SK-N-SH (cell line): ENCODE data around the gene TUBB3. TPM values are rescaled to one million over a fixed set of nuclear protein-coding genes. Genes with fewer than 3 reads are reported as not detected.

Source experiments
- CTCF ChIA-PET: fragments of 300-600, 350-600 bp; formaldehyde crosslinking; extraction: SDS; loops from one replicate; lab custom pipeline; 2021; lab: Yijun Ruan, JAX
- POLR2A ChIA-PET: fragments of 350-600 bp; sonication (Branson Sonifier 250); formaldehyde crosslinking; extraction: SDS; loops from one replicate; lab custom pipeline; 2020; ENCODE audit warnings: antibody characterized with exemption, inconsistent platforms; lab: Yijun Ruan, JAX
- DNase-seq: peaks from one replicate; pipeline ENCODE4 v3.0.0; 2012
- H2AFZ ChIP-seq: fragments of 200-600 bp; sonication (generic); 2 replicates; pipeline ENCODE4 v1.8.1; 2016; ENCODE audit warnings: antibody characterized with exemption, mild to moderate bottlenecking, low read depth
- H3F3A ChIP-seq: fragments of 200-600 bp; sonication (generic); replicated peaks from 2 replicates; pipeline ENCODE3; 2016; ENCODE audit warnings: antibody characterized with exemption, mild to moderate bottlenecking; ENCODE audit not compliant: insufficient read depth
- H3K27ac ChIP-seq, 2 experiments: fragments of 200-500 bp in 1 of 2; fragments of 200-600 bp in 1 of 2; sonication (Bioruptor generic) in 1 of 2; sonication (generic), shearing (Covaris generic) in 1 of 2; 2 replicates each; pipeline versions ENCODE4 v1.5.1 to v1.6.1; 2014 to 2016; ENCODE audit warnings: low read depth in 2 of 2, inconsistent platforms in 1 of 2, low read length in 1 of 2, mild to moderate bottlenecking in 1 of 2, mixed read lengths in 1 of 2
- H3K27me3 ChIP-seq: fragments of 200-600 bp; sonication (generic), shearing (Covaris generic); 2 replicates; pipeline ENCODE4 v1.6.1; 2016; ENCODE audit warnings: mixed run types; ENCODE audit not compliant: insufficient read depth
- H3K36me3 ChIP-seq, 2 experiments: fragments of 200-500 bp in 1 of 2; fragments of 200-600 bp in 1 of 2; sonication (Bioruptor generic) in 1 of 2; sonication (generic) in 1 of 2; replicated peaks in 1 of 2; 2 replicates each; pipeline versions ENCODE3 to v1.5.1; 2014 to 2016; ENCODE audit warnings: low read length in 1 of 2, mild to moderate bottlenecking in 1 of 2; ENCODE audit not compliant: insufficient read depth in 2 of 2, control insufficient read depth in 1 of 2
- H3K4me1 ChIP-seq, 2 experiments: fragments of 200-500 bp in 1 of 2; fragments of 200-600 bp in 1 of 2; sonication (Bioruptor generic) in 1 of 2; sonication (generic), shearing (Covaris generic) in 1 of 2; 2 replicates each; pipeline versions ENCODE4 v1.5.1 to v1.6.1; 2014 to 2016; ENCODE audit warnings: low read depth in 1 of 2, low read length in 1 of 2, mixed run types in 1 of 2; ENCODE audit not compliant: insufficient read depth in 2 of 2, control insufficient read depth in 1 of 2
- H3K4me2 ChIP-seq: fragments of 200-600 bp; sonication (generic), shearing (Covaris generic); 2 replicates; pipeline ENCODE4 v1.6.1; 2017; ENCODE audit warnings: mixed run types
- H3K4me3 ChIP-seq, 2 experiments: fragments of 200-500 bp in 1 of 2; fragments of 200-600 bp in 1 of 2; sonication (Bioruptor generic) in 1 of 2; sonication (generic), shearing (Covaris generic) in 1 of 2; 2 replicates each; pipeline versions ENCODE4 v1.5.1 to v1.8.1; 2014 to 2016; ENCODE audit warnings: low read depth in 2 of 2, inconsistent platforms in 1 of 2, low read length in 1 of 2, mild to moderate bottlenecking in 1 of 2, mixed read lengths in 1 of 2, moderate library complexity in 1 of 2
- H3K79me2 ChIP-seq: fragments of 200-600 bp; sonication (generic); 2 replicates; pipeline ENCODE4 v1.8.1; 2017; ENCODE audit warnings: mild to moderate bottlenecking; ENCODE audit not compliant: insufficient read depth
- H3K9ac ChIP-seq: fragments of 200-600 bp; sonication (generic); 2 replicates; pipeline ENCODE4 v1.6.1; 2017; ENCODE audit warnings: mixed run types
- H3K9me2 ChIP-seq: fragments of 200-600 bp; sonication (generic); 2 replicates; pipeline ENCODE4 v1.6.1; 2017; ENCODE audit warnings: mixed run types
- H3K9me3 ChIP-seq: fragments of 200-600 bp; sonication (generic); 2 replicates; pipeline ENCODE4 v1.6.1; 2017; ENCODE audit warnings: mixed run types, mild to moderate bottlenecking, moderate library complexity
- H4K20me1 ChIP-seq: fragments of 200-600 bp; sonication (generic); 2 replicates; pipeline ENCODE4 v1.6.1; 2017; ENCODE audit warnings: mild to moderate bottlenecking, mixed run types; ENCODE audit not compliant: insufficient read depth
- EZH2phosphoT487 ChIP-seq: fragments of 200-600 bp; sonication (generic); IDR thresholded peaks from 2 replicates; pipeline ENCODE4 v1.6.1; 2017; ENCODE audit warnings: low read depth, mixed run types, mild to moderate bottlenecking, antibody characterized with exemption, moderate library complexity, borderline replicate concordance
- FOXM1 ChIP-seq: IDR thresholded peaks from 2 replicates; pipeline ENCODE4 v1.4.0; 2012; ENCODE audit warnings: low read depth, mild to moderate bottlenecking
- MEF2A ChIP-seq: IDR thresholded peaks from 2 replicates; pipeline ENCODE4 v1.4.0; 2012; ENCODE audit warnings: low read depth, borderline replicate concordance
- MXI1 ChIP-seq: IDR thresholded peaks from 2 replicates; pipeline ENCODE4 v1.6.1; 2012; ENCODE audit warnings: mild to moderate bottlenecking, low read depth, low read length, improper control_type of control experiment
- NFIC ChIP-seq: IDR thresholded peaks from 2 replicates; pipeline ENCODE4 v1.4.0; 2012; ENCODE audit warnings: borderline replicate concordance
- POLR2AphosphoS5 ChIP-seq: IDR thresholded peaks from 2 replicates; pipeline ENCODE4 v1.6.1; 2012; ENCODE audit warnings: low read depth, low read length
- RAD21 ChIP-seq: IDR thresholded peaks from 2 replicates; pipeline ENCODE4 v1.6.1; 2012; ENCODE audit warnings: mild to moderate bottlenecking, low read length
- RFX5 ChIP-seq: IDR thresholded peaks from 2 replicates; pipeline ENCODE4 v1.6.1; 2012; ENCODE audit warnings: mild to moderate bottlenecking, improper control_type of control experiment, low read length
- TCF12 ChIP-seq: IDR thresholded peaks from 2 replicates; pipeline ENCODE4 v1.4.0; 2012
- WGBS: methylation state at CpG from one replicate; pipeline ENCODE4 v1.1.6; 2017; ENCODE audit warnings: low lambda C conversion rate; 5-methylcytosine and 5-hydroxymethylcytosine counted together
- polyA plus RNA-seq, 3 experiments: library from polyadenylated mRNA; depleted of rRNA; stranded (reverse); fragments of >200 nt; gene quantifications; 2 replicates each; pipeline ENCODE4 v1.2.3, GENCODE V29; 2012
- TF ChIP-seq, protein P1 (sequence below): fragments of 150-350 bp; IDR thresholded peaks from 2 replicates; pipeline ENCODE4 v1.6.1; 2016; ENCODE audit warnings: mild to moderate bottlenecking, low read depth, low read length

The TUBB3 gene
- polyA plus RNA-seq, 1 of the 3 experiments (the other 2 are of a cell fraction), result 428 TPM

DNA sequence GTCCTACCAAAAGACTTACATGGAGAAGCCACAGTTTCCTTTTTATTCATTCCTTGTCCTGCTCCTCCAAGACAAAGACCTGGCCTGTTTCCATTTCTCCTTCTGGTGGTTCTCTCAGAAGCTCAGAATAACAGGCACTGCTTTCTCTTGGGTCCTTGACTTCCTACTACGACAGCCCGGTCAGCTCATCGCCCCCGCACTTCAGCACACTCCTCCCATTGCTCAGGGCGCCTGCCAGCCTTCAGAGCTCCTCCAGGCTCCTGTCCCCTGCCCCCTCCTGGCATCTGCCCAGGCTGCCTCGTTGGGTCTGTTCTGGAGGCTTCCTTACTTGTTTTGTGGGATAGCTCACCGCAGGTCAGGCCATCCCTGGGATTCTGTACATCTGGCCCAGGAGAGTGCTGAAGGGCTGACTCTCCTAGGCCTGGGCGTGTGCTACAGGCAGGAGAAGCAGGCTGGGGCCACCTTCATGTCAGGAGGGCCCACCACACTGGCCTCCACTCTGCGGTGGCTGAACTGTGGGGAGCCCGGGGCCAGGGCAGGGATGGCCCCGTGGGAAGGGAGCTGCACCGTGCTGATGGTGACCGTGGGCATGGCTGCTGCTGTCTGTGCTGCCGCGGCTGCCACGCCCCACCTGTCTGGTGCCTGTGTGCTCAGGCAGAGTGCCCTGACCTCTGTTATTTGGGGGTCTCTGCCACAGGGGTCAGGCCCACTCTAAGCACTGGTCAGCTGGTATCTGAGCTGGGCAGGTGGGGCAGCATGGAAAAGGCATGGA lies 32.1 kb upstream of the TUBB3 start:
- Histone ChIP-seq H4K20me1 (0 out of 2 replicates have a peak, but pooled peaks cover 15% of the 10 kb centered on the region), H3K79me2 (peaks cover 14% of the 10 kb centered on the region; the same call in 1 of the 2 replicates), H3K4me1 (no peaks in the 10 kb centered on the region), H3K9me3 (no peaks in the 10 kb centered on the region), H3K4me2 (no peak overlapping the region), H3K4me3 (no peak overlapping the region), H3K27ac (no peak overlapping the region), H2AFZ (no peak overlapping the region), H3K9ac (no peak overlapping the region), H3K27me3 (no peaks in the 10 kb centered on the region), H3K9me2 (no peaks in the 10 kb centered on the region), H3F3A (no peaks in the 10 kb centered on the region), H3K36me3 (peaks cover 43 to 50% of the 10 kb centered on the region in 2 experiments)
- ChIA-PET CTCF (interaction anchor here (1.0 to 1.4 kb wide), 2 partner anchors 9 to 16 kb away, joined by 3 to 4 read pairs; no protein-coding TSS in a partner anchor), POLR2A (interaction anchor here (0.9 kb wide), 1 partner anchor 19 kb away, joined by 3 read pairs; no protein-coding TSS in a partner anchor)
- WGBS, result 90% methylated on average over 8 of the region's 16 CpGs
- no peak for TF ChIP-seq MEF2A
- TF ChIP-seq POLR2AphosphoS5, result no peak
- TF ChIP-seq, protein P1, sequence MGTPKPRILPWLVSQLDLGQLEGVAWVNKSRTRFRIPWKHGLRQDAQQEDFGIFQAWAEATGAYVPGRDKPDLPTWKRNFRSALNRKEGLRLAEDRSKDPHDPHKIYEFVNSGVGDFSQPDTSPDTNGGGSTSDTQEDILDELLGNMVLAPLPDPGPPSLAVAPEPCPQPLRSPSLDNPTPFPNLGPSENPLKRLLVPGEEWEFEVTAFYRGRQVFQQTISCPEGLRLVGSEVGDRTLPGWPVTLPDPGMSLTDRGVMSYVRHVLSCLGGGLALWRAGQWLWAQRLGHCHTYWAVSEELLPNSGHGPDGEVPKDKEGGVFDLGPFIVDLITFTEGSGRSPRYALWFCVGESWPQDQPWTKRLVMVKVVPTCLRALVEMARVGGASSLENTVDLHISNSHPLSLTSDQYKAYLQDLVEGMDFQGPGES, result no peak
- no peak for TF ChIP-seq TCF12
- no peak for TF ChIP-seq RAD21
- TF ChIP-seq FOXM1, result no peak
- no peak for TF ChIP-seq MXI1
- no peak for TF ChIP-seq RFX5
- no peak for DNase-seq

GRCh38 chr16:89892055-89892630 lies 31.0 kb upstream of the TUBB3 start:
- no peak for DNase-seq
- Histone ChIP-seq H3K36me3 (peaks cover 40 to 50% of the 10 kb centered on the region in 2 experiments), H3K4me2 (no peak overlapping the region), H2AFZ (no peak overlapping the region), H3K79me2 (peaks cover 12% of the 10 kb centered on the region; the same call in 1 of the 2 replicates), H3K4me3 (no peak overlapping the region), H3K9me2 (no peaks in the 10 kb centered on the region), H3K9ac (no peak overlapping the region), H3K4me1 (no peaks in the 10 kb centered on the region), H3K27ac (no peak overlapping the region), H3F3A (no peaks in the 10 kb centered on the region), H3K9me3 (no peaks in the 10 kb centered on the region), H3K27me3 (no peaks in the 10 kb centered on the region), H4K20me1 (0 out of 2 replicates have a peak, but pooled peaks cover 15% of the 10 kb centered on the region)
- no peak for TF ChIP-seq NFIC
- TF ChIP-seq EZH2phosphoT487, result no peak
- ChIA-PET POLR2A (no interaction called here), CTCF (no interaction called here)
- 92% methylated on average over 17 of the region's 18 CpGs for WGBS
